GM20431 (cell line): ENCODE data around the gene DDX54.

Source experiments
- in situ Hi-C: fragments of 300-500 bp; cut with MseI, MboI; formaldehyde crosslinking; loops from one replicate; pipeline ENCODE4 v1.15.0; 2020; ENCODE audit warnings: low sequenced_read_pairs; ENCODE audit not compliant: unreplicated experiment

Gene DDX54

GRCh38 chr12:113108308-113108707, 77.0 kb downstream of the DDX54 start:
- in situ Hi-C loops, result loop anchor here (10.0 kb wide), 1 partner anchor 64 kb away; no protein-coding TSS in a partner anchor
